Astrocyte of the spinal cord (primary cell): ENCODE measurements around the gene INHA.

ENCODE experiments used
- DNase-seq: peaks from one replicate; pipeline ENCODE4 v3.0.0; 2011; ENCODE audit warnings: low read depth, low spot score
- H3K4me3 ChIP-seq: 2 replicates; pipeline ENCODE4 v1.5.1; 2011; ENCODE audit warnings: low read depth, mild to moderate bottlenecking, low read length, moderate library complexity
- in situ Hi-C: cut with HindIII; loops from 2 replicates; pipeline ENCODE4 v1.10.0; 2017; ENCODE audit warnings: low sequenced_read_pairs
- TF ChIP-seq, protein P1 (sequence below): IDR thresholded peaks from 2 replicates; pipeline ENCODE4 v1.5.1; 2012; ENCODE audit warnings: low read depth, mild to moderate bottlenecking, low read length, inconsistent platforms

Gene INHA

DNA sequence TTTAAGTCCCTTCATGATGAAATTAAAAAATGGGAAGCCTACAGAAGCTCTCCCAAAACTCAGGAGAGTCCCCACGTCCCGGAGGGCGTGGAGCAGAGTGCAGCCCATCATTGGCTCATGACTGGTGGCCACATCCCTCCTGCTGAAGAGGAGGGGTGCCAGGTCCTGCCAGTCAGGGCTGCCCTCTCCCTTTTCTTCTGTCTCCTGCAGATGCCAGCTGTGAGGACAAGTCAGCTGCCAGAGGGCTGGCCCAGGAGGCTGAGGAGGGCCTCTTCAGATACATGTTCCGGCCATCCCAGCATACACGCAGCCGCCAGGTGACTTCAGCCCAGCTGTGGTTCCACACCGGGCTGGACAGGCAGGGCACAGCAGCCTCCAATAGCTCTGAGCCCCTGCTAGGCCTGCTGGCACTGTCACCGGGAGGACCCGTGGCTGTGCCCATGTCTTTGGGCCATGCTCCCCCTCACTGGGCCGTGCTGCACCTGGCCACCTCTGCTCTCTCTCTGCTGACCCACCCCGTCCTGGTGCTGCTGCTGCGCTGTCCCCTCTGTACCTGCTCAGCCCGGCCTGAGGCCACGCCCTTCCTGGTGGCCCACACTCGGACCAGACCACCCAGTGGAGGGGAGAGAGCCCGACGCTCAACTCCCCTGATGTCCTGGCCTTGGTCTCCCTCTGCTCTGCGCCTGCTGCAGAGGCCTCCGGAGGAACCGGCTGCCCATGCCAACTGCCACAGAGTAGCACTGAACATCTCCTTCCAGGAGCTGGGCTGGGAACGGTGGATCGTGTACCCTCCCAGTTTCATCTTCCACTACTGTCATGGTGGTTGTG, 2.6 kb downstream of the INHA start:
- no peak for DNase-seq
- TF ChIP-seq, protein P1, sequence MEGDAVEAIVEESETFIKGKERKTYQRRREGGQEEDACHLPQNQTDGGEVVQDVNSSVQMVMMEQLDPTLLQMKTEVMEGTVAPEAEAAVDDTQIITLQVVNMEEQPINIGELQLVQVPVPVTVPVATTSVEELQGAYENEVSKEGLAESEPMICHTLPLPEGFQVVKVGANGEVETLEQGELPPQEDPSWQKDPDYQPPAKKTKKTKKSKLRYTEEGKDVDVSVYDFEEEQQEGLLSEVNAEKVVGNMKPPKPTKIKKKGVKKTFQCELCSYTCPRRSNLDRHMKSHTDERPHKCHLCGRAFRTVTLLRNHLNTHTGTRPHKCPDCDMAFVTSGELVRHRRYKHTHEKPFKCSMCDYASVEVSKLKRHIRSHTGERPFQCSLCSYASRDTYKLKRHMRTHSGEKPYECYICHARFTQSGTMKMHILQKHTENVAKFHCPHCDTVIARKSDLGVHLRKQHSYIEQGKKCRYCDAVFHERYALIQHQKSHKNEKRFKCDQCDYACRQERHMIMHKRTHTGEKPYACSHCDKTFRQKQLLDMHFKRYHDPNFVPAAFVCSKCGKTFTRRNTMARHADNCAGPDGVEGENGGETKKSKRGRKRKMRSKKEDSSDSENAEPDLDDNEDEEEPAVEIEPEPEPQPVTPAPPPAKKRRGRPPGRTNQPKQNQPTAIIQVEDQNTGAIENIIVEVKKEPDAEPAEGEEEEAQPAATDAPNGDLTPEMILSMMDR, result no peak
- in situ Hi-C loops, result no loop called here
- no peak overlapping the region for H3K4me3 ChIP-seq

DNA sequence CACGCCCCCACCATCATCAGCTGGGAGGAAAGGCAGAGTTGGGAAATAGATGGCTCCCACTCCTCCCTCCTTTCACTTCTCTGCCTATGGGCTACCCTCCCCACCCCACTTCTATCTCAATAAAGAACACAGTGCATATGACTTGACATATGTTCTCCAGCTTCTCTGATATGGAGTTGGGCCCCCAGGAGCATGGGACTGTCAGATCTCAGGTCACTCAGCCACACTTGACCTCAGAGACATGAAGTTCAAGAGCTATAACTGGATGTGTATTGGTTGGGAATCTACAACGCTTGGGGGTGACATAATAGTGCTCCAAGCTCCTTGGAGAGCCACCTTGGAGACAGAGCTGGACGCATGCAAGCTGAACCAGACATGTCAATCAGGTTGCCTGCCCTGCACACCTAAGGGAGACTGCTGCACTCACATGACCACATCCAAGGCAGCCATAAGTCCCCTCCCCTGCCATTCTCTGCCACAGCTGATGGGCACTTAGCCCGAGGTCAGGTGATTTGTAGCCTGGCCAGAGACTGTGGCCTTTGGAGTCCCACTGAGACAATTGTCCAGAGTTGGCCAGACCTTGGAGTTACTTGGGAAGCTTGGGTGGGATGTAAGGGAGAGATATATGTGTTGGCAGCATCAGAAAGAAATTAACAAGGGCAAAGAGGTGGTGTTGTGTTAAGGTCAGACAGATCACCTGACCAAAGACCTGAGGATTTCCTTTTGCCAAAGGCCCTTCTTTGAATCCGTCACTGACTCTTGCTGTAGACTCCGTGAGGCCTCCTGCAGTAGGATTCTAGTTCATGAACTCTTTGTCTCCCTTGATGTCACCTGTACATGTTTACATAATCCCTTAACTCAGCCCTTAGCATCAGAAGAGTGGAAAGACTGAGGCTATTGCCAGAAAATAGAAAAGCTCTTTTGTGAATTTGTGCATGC, 3.7 kb downstream of the INHA start:
- TF ChIP-seq, protein P1, result no peak
- in situ Hi-C loops, result no loop called here

DNA sequence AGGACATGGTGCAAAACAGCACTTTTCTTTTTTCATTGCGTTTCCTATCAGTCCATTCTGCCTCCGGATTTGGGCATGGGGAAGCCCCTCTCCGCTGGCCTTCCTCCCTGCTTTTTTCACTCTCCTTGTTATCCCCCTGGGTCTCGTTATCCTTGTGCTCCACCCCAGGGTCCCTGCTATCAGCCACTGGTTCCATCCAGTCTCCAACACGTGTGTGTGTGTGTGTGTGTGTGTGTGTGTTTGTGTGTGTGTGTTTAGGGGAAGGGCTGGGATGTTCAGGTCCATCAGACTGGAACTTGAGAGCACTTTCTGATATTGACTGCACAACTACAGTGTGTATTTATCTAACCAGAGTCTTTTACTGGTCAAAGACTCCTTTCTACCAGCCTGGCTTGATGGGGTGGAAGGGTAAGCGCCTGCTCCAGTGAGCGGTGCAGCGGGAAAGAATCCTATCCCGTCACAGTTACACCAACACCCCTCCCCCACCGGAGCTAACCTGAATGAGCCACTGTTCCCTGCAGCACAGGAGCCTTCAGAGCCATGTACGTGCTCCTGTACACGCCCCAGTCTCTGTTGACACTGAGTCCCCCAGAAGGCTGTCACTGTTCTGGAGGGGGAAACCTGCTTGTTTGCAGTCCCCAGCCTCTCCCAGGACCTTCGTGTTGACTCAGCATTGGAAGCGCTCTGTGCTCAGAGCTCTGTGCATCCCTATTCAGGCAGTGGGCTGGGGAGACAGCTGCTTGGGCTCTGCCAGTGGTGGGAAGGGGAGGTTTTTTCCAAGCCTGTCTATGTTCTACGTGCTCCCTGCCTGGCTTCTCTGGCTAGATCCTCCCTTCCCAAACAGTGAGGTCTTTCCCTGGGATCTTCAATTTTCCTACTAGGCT, 4.6 kb downstream of the INHA start:
- no peak for DNase-seq
- TF ChIP-seq, protein P1, result no peak
- H3K4me3 ChIP-seq, result no peak overlapping the region
- in situ Hi-C loops, result no loop called here

More for the DNA sequence above, 3.7 kb downstream of the INHA start:
- no peak for DNase-seq
- H3K4me3 ChIP-seq, result no peak overlapping the region

DNA sequence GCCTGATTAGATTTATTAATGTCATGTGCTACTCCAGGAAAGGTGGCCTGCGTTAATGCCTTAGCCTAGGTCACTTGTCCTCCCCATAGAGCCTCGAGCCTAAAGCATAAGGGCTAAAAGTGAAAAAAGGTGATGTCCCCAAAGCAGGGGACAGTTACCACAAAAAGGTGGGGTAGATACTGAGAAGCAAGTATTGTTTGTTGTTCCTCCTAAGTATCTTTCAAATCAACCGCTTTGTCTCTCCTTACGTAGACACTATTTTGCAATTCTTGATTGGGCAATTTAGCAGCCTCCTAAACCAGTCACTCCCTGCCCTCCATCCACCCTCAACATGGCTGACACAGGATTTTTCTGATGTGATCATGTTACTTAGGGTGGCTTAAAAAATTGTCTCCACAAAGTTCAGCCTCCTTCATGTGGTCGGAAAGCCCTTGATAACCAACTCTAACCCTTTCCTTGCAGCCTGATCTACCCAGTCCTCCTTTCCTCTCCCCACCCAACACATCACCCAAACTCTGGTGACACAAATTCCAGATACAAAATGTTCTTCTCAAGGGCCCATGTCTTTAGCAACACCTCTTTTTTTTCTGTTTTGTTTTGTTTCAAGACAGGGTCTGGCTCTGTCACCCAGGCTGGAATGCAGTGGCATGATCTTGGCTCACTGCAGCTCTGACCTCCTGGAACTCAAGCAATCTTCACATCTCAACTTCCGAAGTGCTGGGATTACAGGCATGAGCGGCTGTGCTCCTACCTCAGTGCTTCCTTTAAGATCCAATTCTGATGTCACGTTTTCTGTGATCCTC, 6.9 kb downstream of the INHA start:
- no peak for DNase-seq
- no peak overlapping the region for H3K4me3 ChIP-seq
- in situ Hi-C loops, result no loop called here
- TF ChIP-seq, protein P1, result no peak

DNA sequence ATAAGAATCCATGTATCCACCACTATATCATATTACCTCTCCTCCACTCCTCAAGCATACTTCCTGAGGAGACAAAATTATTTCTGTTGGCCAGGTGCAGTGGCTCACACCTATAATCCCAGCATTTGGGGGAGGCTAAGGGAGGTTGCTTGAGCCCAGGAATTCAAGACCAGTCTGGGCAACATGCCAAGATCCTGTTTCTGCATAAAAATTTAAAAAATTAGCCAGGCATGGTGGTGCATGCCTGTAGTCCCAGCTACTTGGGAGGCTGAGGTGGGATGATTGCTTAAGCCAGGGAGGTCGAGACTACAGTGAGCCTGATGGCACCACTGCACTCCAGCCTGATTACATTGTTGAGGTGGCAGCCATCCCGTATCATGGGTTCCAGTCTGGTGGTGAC, 9.2 kb downstream of the INHA start:
- no peak overlapping the region for H3K4me3 ChIP-seq
- TF ChIP-seq, protein P1, result no peak
- in situ Hi-C loops, result no loop called here
- DNase-seq, result no peak
